Gastroesophageal sphincter (tissue), 4 donors: ENCODE measurements around the gene KCNN3. TPM values are rescaled to one million over a fixed set of nuclear protein-coding genes. Genes with fewer than 3 reads are reported as not detected.

Source experiments
- ATAC-seq: fragments of 150-250 bp; one replicate; pipeline ENCODE4 v1.9.1; 2016; ENCODE audit warnings: mild to moderate bottlenecking, moderate library complexity
- H3K27ac ChIP-seq, 4 donors: fragments of 200-600 bp; sonication (generic) in 3 of 4; 1 replicate in 3 of 4; 2 replicates in 1 of 4; pipeline ENCODE4 v1.5.1; 2016 to 2019
- H3K27me3 ChIP-seq: fragments of 200-600 bp; sonication (generic); one replicate; pipeline ENCODE4 v1.5.1; 2019
- H3K36me3 ChIP-seq, 2 donors: fragments of 200-600 bp; sonication (generic); one replicate each; pipeline ENCODE4 v1.5.1; 2019; ENCODE audit warnings: control low read depth in 1 of 2
- H3K4me1 ChIP-seq, 3 donors: fragments of 200-600 bp; sonication (generic); 1 replicate in 2 of 3; 2 replicates in 1 of 3; pipeline ENCODE4 v1.5.1; 2016 to 2019; ENCODE audit warnings: control low read depth in 2 of 3
- H3K4me3 ChIP-seq, 2 donors: fragments of 200-600 bp; sonication (generic); one replicate each; pipeline ENCODE4 v1.5.1; 2019; ENCODE audit warnings: mild to moderate bottlenecking in 1 of 2, moderate library complexity in 1 of 2
- H3K9me3 ChIP-seq, 3 donors: fragments of 200-600 bp; sonication (generic); one replicate each; pipeline ENCODE4 v1.5.1; 2017 to 2019; ENCODE audit warnings: control low read depth in 2 of 3
- CTCF ChIP-seq, 4 experiments: fragments of 200-600 bp in 2 of 4; fragments of 450-650 bp in 2 of 4; sonication (generic) in 1 of 4; IDR thresholded peaks; one replicate each; pipeline ENCODE4 v1.5.1; 2017 to 2019; ENCODE audit warnings: antibody characterized with exemption in 4 of 4, mild to moderate bottlenecking in 2 of 4, moderate library complexity in 2 of 4
- EP300 ChIP-seq: sonication (generic); formaldehyde crosslinking; IDR thresholded peaks from one replicate; pipeline ENCODE4 v1.6.1; 2017; ENCODE audit warnings: antibody characterized with exemption, mild to moderate bottlenecking
- POLR2A ChIP-seq, 2 donors: fragments of 450-650 bp; IDR thresholded peaks; one replicate each; pipeline ENCODE4 v1.6.1; 2017; ENCODE audit warnings: antibody characterized with exemption in 2 of 2, mild to moderate bottlenecking in 2 of 2, moderate library complexity in 1 of 2
- POLR2AphosphoS5 ChIP-seq: sonication (generic); formaldehyde crosslinking; IDR thresholded peaks from one replicate; pipeline ENCODE4 v1.6.1; 2017; ENCODE audit warnings: antibody characterized with exemption
- WGBS, 2 donors: methylation state at CpG; one replicate each; pipeline ENCODE4 v1.1.5; 2018; ENCODE audit warnings: low coverage in 1 of 2; 5-methylcytosine and 5-hydroxymethylcytosine counted together
- total RNA-seq, 4 donors: library from RNA; depleted of rRNA; stranded (reverse); fragments of >200 nt; gene quantifications; one replicate each; pipeline ENCODE4 v1.1.0, GENCODE V29; 2016

Gene KCNN3
- total RNA-seq, 4 donors from 2014 or later = 1.8 to 13.7 (median 8.1) TPM

GRCh38 chr1:154778944-154779343, 91.1 kb downstream of the KCNN3 start:
- no peak overlapping the region for H3K27ac ChIP-seq
- no peak for TF ChIP-seq POLR2A (IDR thresholded peaks at IDR 0.05)
- TF ChIP-seq CTCF (IDR thresholded peaks at IDR 0.05) = no peak
- no peak for TF ChIP-seq EP300
- TF ChIP-seq POLR2AphosphoS5 = no peak
- peaks cover 0 to under 1% (median 0%) of the 10 kb centered on the region in 3 donors for H3K4me1 ChIP-seq
- no peaks in the 10 kb centered on the region for H3K36me3 ChIP-seq
- no peaks in the 10 kb centered on the region for H3K27me3 ChIP-seq
- H3K9me3 ChIP-seq = peaks cover 0 to 9% (median 0%) of the 10 kb centered on the region in 3 donors
- 67 to 100% methylated on average over 3 of the region's 3 CpGs for WGBS, 2 donors
- no peak overlapping the region for H3K4me3 ChIP-seq
- no peak for ATAC-seq

- H3K27ac ChIP-seq = no peak overlapping the region
- WGBS, 2 donors = 96 to 100% methylated on average over 2 of the region's 2 CpGs
- peaks cover 0 to 9% (median 0%) of the 10 kb centered on the region in 3 donors for H3K9me3 ChIP-seq
- no peak for ATAC-seq
- no peaks in the 10 kb centered on the region for H3K27me3 ChIP-seq
- no peaks in the 10 kb centered on the region for H3K36me3 ChIP-seq
- H3K4me1 ChIP-seq = peaks cover 0 to 4% (median 0%) of the 10 kb centered on the region in 3 donors
- no peak overlapping the region for H3K4me3 ChIP-seq
- TF ChIP-seq POLR2AphosphoS5 = no peak
- no peak for TF ChIP-seq CTCF (IDR thresholded peaks at IDR 0.05)
- no peak for TF ChIP-seq EP300
- no peak for TF ChIP-seq POLR2A (IDR thresholded peaks at IDR 0.05)
Observed at GRCh38 chr1:154778275-154778674, 91.8 kb downstream of the KCNN3 start.

- Histone ChIP-seq H3K4me3 (no peak overlapping the region), H3K9me3 (peaks cover 0 to 9% (median 0%) of the 10 kb centered on the region in 3 donors), H3K4me1 (peaks cover 0 to 4% (median 0%) of the 10 kb centered on the region in 3 donors), H3K36me3 (no peaks in the 10 kb centered on the region), H3K27ac (no peak overlapping the region), H3K27me3 (no peaks in the 10 kb centered on the region)
- ATAC-seq = no peak
- TF ChIP-seq POLR2AphosphoS5 (no peak), CTCF (IDR thresholded peaks at IDR 0.05) (no peak), EP300 (no peak), POLR2A (IDR thresholded peaks at IDR 0.05) (no peak)
- WGBS, 2 donors = 83 to 96% methylated on average over 1 to 4 of the region's 5 CpGs
Observed at GRCh38 chr1:154777781-154778180, 92.3 kb downstream of the KCNN3 start.

GRCh38 chr1:154777154-154777553, 92.9 kb downstream of the KCNN3 start:
- H3K27me3 ChIP-seq = no peaks in the 10 kb centered on the region
- ATAC-seq = no peak
- 80 to 84% methylated on average over 4 of the region's 5 CpGs for WGBS, 2 donors

More at GRCh38 chr1:154777154-154777553, 92.9 kb downstream of the KCNN3 start:
- H3K9me3 ChIP-seq = peaks cover 0 to 9% (median 0%) of the 10 kb centered on the region in 3 donors
- no peaks in the 10 kb centered on the region for H3K36me3 ChIP-seq
- no peak overlapping the region for H3K27ac ChIP-seq
- no peak overlapping the region for H3K4me3 ChIP-seq
- peaks cover 0 to 4% (median 0%) of the 10 kb centered on the region in 3 donors for H3K4me1 ChIP-seq
- TF ChIP-seq CTCF (IDR thresholded peaks at IDR 0.05) = no peak
- TF ChIP-seq EP300 = no peak
- TF ChIP-seq POLR2A (IDR thresholded peaks at IDR 0.05) = no peak
